ENCODE data around the gene PDE8A. TPM values are rescaled to one million over a fixed set of nuclear protein-coding genes. Genes with fewer than 3 reads are reported as not detected.
A peak's percentile ranks its signal among the peaks of the same experiment; 100 is the strongest.

PDE8A gene
- total and polyA plus RNA-seq, 2 of the 4 experiments (the other 2 are of a cell fraction): 32.4 to 35.9 TPM

GRCh38 chr15:85094685-85095084, 113.0 kb downstream of the PDE8A start:
- in situ Hi-C loops (cut with MboI; ENCODE audit: low sequenced_read_pairs): no loop called here
- Histone ChIP-seq H2BK15ac (ENCODE audit: low read depth, low read length) (no peak overlapping the region), H3K4me3 (ENCODE audit: insufficient read depth, low read depth, low read length) (no peak overlapping the region), H3K4ac (ENCODE audit: low read depth, low read length) (peak overlapping the region; percentile 47), H3K18ac (ENCODE audit: low read depth, low read length) (no peak overlapping the region), H3K27me3 (ENCODE audit: control insufficient read depth, insufficient read depth, low read length) (no peaks in the 10 kb centered on the region), H4K91ac (ENCODE audit: insufficient read depth, low read depth, low read length) (no peak overlapping the region), H4K20me1 (ENCODE audit: insufficient read depth, low read length) (peaks cover 3% of the 10 kb centered on the region; the same call in 1 of the 2 replicates), H3K9me3 (ENCODE audit: control insufficient read depth, insufficient read depth, low read length) (no peaks in the 10 kb centered on the region), H3K36me3 (ENCODE audit: control insufficient read depth, insufficient read depth, low read length) (peaks cover 16% of the 10 kb centered on the region), H2BK5ac (ENCODE audit: low read depth, low read length, poor library complexity, severe bottlenecking) (peak overlapping the region; percentile 55), H2BK120ac (ENCODE audit: low read depth, low read length) (peak overlapping the region; percentile 36; the same call in 1 of the 2 replicates), H2AK9ac (replicated peaks; ENCODE audit: low read depth, low read length, poor library complexity) (peak overlapping the region; percentile 11), H2BK20ac (ENCODE audit: low read depth, low read length) (no peak overlapping the region; the same call in 1 of the 2 replicates), H3K4me2 (ENCODE audit: low read depth, low read length) (no peak overlapping the region), H2AK5ac (ENCODE audit: low read depth, low read length) (peak overlapping the region; percentile 67; the same call in 1 of the 2 replicates), H4K5ac (ENCODE audit: low read depth, low read length) (no peak overlapping the region), H3K9ac (ENCODE audit: low read depth, low read length) (no peak overlapping the region), H3K79me1 (ENCODE audit: low read depth in 1 of 2, low read length in 2 of 2) (peaks cover 6 to 32% of the 10 kb centered on the region in 2 experiments; a peak in 3 of 4 replicates), H3K4me1 (ENCODE audit: control insufficient read depth, insufficient read depth, low read length) (peaks cover 12% of the 10 kb centered on the region), H3K56ac (ENCODE audit: extremely low read depth, insufficient read depth, low read length) (no peak overlapping the region), H2AFZ (replicated peaks; ENCODE audit: low read length, poor library complexity) (peak overlapping the region; percentile 61), H4K8ac (ENCODE audit: low read depth in 2 of 2, low read length in 2 of 2) (peak overlapping the region in 1 of 2 experiments; percentile 62; a peak in 2 of 4 replicates), H3K9me1 (ENCODE audit: insufficient read depth, low read length) (peaks cover 27% of the 10 kb centered on the region), H3K14ac (replicated peaks; ENCODE audit: low read depth, low read length) (peak overlapping the region; percentile 79; the same call in 1 of the 2 replicates), H3K27ac (ENCODE audit: insufficient read depth, low read length) (no peak overlapping the region), H3K23ac (ENCODE audit: low read depth, low read length) (peak overlapping the region; percentile 69; the same call in 1 of the 2 replicates)
- 35% methylated on average over 2 of the region's 3 CpGs; no CpG with 5 or more reads in 1 of the 2 experiments for WGBS, 2 experiments (ENCODE audit: extremely low coverage in 2 of 2, insufficient read length in 1 of 2)
- POLR2A ChIA-PET (ENCODE audit: unreplicated experiment): no interaction called here
- dilution Hi-C loops (cut with HindIII; ENCODE audit: low sequenced_read_pairs, unreplicated experiment): no loop called here
- peak; percentile 93 for TF ChIP-seq MAFK (IDR thresholded peaks at IDR 0.05; ENCODE audit: low read depth, low read length)
- no peak for TF ChIP-seq CEBPB (IDR thresholded peaks at IDR 0.05; ENCODE audit: low read depth, low read length)
- TF ChIP-seq FOS (IDR thresholded peaks at IDR 0.05; ENCODE audit: low read depth, low read length): peak; percentile 35; the same call in 1 of the 2 replicates
- no peak for TF ChIP-seq BHLHE40 (IDR thresholded peaks at IDR 0.05; ENCODE audit: low read depth, low read length)
- intact Hi-C loops (cut with micrococcal nuclease): no loop called here
- CTCF ChIA-PET: no interaction called here
- DNase-seq: peak; percentile 74
- peak; percentile 96 for ATAC-seq (ENCODE audit: low read depth)
- no TSS peak for BruUV-seq (replicated peaks)
